Middle frontal gyrus (tissue), 1 donor: ENCODE results near the gene FNDC10.
"Not testable (repeated sequence)": the region's sequence is repeated elsewhere in the genome, so short reads cannot be mapped to it uniquely, and the experiment has no call there.

Experiments
- DNase-seq: peaks from one replicate; pipeline ENCODE4 v3.0.0-alpha.2; 2015; ENCODE audit warnings: low spot score; ENCODE audit errors: extremely low spot score

FNDC10 gene

DNA sequence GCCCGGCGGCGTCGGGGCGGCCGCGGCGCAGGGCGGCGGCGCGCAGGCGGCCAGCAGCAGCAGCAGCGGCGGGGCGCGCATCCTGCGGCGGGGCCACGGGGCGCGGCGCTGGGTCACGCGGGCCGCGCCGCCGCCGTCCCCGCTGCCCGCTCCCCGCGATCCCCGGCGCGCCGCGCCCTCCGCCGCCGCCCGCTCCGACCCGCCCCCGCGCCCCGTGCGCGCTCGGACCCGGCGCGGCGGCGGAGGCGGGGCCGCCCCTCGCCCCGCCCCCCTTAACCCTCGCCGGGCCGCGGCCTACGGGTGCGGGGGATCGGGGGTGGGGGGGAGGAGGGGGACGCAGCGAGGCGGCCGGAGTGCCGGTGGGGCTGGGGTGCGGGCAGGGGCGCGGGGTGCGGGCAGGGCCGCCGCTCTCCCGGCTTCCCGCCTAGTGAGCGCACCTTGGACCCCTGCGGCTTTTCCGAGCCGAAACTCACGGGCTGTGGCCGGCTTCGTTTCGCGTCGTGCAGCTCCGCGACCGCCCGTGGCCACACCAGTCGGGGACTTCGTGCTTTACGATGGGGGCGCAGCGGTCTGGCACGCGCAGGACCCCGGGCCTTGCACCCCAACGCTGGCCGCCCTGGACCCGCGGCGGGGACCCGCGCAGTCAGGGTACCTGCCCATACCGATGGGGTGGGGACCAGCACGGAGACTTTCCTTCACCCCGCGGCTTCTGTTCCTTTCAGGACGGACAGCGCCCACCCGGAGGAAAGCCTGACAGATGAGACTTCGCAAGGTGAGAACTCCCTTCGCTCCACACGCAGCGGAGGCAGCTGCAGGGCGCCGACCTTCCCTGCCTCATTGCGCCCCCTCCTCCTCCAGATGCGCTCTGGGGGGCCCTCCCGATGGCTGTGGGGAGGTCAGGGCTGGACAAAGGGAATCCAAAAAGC is at the start of gene FNDC10:
Gene FNDC10 (minus strand): TSS at position 201 of the 926 bp plus-strand sequence. CDS start 120 bp downstream, at position 81.
- no peak for DNase-seq

DNA sequence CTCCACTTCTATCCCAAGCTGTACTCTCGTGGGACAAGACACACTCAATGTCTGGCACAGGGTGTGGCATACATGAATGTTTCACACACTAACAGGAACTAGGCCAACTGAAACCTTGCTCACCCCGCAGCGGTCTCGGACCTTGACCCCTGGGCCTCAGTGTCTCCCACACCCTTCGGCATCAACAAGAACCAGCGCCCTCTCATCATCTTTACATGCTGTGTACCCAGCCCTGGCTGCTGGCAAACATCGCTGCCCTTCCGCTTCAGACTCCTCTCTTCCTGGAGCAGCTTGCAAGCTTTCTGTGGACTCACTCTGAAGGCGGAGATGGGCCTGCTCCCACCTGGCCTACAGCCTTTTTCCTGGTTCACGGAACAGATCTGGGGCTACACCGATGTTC is 48.3 kb upstream of the FNDC10 start:
- DNase-seq = not testable (repeated sequence)

DNA sequence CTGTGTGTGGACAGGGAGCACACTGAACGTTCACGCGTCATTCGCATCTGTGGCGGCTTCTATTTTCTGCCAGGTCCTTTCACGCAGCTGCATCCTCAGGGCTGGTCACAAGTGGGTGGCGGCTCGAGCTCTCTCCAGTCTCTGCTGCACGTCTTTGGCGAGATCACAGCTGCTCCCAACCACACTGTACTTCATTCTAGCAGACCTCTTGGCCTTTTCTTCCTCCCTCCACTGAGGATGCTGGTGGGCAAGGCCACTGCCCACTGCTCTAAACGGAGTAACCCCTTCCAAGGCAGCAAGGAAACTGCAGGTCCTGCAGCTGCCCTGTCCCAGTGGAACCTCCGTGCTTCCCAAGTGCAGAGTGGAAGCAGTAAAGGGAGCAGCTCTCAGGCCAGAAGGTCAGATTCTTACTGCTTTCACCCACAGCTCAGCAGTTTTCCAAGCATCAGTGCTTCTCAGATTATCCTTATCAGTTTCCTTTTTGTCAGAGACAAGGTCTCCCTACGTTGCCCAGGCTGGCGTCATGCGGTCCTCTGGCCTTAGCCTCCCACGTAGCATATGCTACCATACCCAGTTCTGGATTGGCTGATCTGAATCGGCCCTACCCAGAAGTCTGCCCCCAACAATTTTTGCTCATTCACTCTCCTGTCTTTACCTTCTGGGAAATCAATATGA is 47.8 kb upstream of the FNDC10 start:
- not testable (repeated sequence) for DNase-seq

DNA sequence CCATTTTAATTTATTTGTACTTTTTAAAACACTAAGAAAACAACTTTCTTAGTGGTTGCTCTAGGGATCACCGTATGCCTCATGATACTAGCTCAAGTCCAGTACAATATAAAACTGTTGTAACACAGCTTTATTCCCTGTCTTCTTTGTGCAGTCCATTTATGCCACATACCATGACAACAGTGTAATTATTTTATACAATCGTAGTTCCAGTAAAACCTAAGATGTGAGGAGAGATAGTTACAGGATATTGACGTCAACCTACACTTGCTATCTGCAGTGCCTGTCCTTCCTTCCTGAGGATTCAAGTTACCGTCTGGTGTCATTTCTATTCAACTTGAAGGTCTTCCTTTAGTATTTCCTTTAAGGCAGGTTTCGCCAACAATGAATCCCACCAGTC is 46.4 kb upstream of the FNDC10 start:
- not testable (repeated sequence) for DNase-seq

- DNase-seq = not testable (repeated sequence)
Measured at GRCh38 chr1:1640711-1641461, 41.0 kb upstream of the FNDC10 start.

DNA sequence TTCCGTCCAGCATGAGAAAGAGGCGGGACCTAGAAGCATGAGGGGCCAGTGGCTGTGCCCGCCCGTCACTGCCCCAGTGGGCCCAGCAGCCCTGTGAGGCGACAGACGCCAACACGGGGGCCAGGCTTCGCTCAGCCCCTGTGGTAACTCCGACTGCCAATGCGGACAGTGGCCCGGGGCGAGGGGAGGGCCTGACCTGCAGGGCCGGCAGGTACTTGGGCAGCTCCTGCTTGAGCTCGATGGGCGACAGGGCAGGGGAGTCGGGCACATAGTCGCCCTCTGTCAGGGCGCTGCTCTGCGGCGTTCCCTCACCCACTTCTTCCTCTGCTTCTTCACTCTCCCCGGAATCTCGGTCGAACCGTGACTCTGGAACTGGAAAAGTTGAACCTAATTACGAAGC is 40.1 kb upstream of the FNDC10 start:
- not testable (repeated sequence) for DNase-seq

DNA sequence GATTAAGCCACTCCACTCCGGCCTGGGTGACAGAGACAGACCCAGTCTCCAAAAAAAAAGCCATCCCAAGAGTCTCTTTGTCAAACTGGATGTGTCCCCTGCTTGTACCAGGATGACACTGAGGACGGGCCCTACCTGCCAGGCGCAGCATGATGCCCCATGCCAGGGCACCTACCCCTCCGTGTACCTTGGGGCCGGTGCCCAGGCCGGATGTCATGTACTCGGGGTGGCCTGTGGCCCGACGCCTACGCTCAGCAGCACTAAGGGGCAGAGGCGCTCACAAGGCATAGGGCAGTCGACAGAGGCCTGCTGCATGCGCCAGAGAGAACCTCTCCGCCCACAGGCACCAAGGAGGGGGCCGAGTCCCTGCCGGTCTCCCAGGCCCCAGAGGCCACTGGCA is 39.4 kb upstream of the FNDC10 start:
- DNase-seq = not testable (repeated sequence)

DNA sequence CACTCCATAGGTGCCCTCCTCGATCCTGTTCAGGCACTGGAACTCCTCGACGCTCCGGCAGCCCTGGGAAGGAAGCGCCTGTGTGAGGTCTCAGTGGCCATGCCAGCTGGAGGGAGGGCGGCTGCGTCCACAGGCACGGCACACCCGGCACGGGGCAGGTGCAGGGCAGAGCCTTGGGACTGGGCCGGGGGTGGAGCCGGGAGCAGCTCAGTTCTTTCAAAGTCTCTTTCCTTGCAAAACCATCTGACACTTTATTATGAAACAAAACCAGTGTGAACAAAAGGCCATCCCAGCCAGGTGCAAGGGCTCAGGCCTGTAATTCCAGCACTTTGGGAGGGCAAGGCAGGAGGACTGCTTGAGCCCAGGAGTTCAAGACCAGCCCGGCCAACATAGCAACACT is 38.6 kb upstream of the FNDC10 start:
- DNase-seq = not testable (repeated sequence)

DNA sequence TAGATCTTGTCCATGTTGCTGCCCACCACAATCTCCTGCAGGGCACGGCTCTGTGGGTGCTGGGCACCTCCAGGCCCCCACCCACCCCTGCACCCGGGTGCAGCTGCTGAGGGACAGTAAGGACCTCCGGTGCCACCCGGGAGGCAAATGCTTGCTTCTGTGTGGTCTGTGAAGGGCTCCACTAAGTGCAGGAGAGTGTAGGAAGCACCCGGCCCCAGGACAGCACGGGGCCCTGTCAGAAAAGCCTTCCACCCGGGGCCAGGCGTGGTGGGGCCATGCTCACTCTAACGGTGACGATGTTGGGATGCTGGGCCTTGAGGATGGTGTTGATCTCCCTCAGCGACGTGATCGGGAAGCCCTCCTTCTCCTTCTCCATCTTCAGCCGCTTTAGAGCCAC is 37.5 kb upstream of the FNDC10 start:
- not testable (repeated sequence) for DNase-seq

DNA sequence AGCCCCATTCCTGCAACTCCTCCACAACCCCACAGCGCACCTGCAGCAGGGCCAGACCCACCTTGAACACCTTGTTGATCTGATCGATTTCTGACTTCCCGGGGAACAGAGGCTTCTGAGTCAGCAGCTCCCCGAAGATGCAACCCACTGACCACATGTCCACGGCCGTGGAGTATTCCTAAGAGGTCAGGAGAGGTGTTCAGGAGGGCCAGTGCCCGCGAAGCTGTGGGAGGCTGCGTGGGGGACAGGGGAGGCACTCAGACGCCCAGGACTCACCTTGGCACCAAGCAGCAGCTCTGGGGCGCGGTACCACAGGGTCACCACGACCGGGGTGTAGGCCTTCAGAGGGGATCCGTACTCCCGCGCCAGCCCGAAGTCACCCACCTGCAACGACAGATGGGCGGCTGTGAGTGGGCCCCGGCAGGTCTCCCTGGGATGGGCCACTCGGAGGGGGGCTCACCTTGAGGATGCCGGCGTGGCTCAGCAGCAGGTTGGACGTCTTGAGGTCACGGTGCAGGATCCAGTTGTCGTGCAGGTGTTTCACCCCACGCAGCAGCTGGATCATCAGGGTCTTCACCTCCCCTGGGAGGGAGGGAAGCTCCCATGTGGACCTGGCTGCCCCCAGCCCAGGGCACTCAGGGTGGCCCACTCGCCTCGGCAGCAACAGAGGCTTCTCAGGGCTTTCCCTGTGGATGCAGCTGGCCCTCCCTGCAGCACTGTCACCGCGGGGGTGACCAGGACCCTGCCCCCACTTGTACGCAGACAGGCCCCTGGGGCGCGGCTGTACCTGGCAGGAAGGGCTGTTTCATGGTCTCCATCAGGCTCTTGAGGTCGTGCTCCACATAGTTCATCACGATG is 36.9 kb upstream of the FNDC10 start:
- not testable (repeated sequence) for DNase-seq

GRCh38 chr1:1634613-1635012 is 34.7 kb upstream of the FNDC10 start:
- DNase-seq = not testable (repeated sequence)

DNA sequence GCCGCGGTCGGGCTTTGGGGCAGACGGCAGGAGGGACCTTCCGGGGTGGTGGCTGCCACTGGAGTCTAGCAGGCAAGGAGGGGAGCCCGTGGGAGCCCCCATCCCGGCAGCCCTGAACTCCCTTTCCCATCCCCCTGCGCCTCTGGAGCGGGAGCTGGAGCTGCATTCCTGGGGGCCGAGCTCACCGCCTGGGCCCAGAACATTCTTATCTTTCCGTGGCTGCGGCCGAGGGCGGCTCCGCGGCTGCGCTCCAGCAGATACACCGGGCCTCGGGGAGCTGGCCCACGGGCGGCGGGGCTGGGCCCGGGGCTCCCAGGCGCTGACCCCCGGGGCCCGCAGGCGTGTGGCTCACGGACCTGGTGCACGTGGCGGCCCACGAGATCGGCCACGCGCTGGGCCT is 33.5 kb upstream of the FNDC10 start:
- not testable (repeated sequence) for DNase-seq

DNA sequence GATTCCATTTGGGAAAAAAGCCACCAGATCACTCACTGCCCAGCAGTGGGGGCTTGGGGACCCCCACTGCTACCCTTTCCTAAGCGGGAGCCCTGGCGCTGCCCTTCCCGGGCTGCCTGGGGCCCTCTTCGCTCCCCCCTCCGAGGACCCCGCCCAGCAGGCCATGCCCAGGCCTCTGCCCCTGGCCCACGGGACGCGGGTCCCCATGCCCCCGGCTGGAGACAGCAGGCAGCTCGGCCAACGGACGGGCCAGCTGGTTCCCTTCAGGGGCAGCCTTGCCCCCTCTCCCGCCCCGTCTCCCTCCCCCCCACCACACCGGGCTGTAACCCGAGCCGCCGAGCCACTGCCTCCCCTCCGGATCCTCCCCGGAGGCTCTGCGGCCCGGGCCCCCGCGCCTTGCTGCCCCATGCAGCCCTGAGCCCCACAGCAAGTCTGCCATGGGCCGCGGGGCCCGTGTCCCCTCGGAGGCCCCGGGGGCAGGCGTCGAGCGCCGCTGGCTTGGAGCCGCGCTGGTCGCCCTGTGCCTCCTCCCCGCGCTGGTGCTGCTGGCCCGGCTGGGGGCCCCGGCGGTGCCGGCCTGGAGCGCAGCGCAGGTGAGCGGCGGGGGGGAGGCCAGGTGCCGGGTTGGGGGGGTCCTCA is 32.0 kb upstream of the FNDC10 start, which contains the start of gene MMP23B:
Gene MMP23B (plus strand): TSS at position 392 of the 639 bp plus-strand sequence. CDS start 46 bp downstream, at position 438.
- DNase-seq = no peak

- DNase-seq = no peak
Measured at GRCh38 chr1:1630965-1631781, 31.2 kb upstream of the FNDC10 start.

DNA sequence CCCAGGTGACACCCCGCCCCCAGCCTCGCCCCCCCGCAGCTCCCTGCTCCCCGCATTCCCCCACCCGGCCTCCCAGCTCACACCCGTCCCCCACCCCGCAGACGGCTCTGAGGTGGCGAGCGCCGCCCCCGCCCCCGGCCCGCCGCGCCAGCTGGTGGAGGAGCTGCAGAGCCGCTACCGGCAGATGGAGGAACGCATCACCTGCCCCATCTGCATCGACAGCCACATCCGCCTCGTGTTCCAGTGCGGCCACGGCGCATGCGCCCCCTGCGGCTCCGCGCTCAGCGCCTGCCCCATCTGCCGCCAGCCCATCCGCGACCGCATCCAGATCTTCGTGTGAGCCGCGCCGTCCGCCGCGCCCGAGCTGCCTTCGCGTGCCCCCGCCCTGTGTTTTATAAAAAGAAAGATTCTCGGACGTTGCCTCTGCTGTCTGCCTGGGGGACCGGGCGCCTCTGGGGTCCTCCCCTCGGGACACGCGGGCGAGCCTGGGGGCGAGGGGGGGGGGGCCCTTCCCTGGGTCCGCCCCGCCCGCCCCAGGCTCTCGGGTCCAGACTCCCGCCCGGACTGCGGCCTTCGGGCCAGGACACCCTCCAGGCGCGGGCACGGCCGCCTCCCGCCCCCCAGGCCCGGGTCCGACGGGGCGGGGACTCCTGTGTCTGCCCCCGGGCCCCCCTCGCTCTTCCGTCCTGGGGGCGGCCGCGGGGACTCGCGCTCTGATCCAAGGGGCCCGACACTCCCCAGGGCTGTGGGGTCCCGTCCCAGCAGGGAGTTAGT is 30.4 kb upstream of the FNDC10 start:
- no peak for DNase-seq

GRCh38 chr1:1629430-1630190 is 29.7 kb upstream of the FNDC10 start:
- no peak for DNase-seq

DNA sequence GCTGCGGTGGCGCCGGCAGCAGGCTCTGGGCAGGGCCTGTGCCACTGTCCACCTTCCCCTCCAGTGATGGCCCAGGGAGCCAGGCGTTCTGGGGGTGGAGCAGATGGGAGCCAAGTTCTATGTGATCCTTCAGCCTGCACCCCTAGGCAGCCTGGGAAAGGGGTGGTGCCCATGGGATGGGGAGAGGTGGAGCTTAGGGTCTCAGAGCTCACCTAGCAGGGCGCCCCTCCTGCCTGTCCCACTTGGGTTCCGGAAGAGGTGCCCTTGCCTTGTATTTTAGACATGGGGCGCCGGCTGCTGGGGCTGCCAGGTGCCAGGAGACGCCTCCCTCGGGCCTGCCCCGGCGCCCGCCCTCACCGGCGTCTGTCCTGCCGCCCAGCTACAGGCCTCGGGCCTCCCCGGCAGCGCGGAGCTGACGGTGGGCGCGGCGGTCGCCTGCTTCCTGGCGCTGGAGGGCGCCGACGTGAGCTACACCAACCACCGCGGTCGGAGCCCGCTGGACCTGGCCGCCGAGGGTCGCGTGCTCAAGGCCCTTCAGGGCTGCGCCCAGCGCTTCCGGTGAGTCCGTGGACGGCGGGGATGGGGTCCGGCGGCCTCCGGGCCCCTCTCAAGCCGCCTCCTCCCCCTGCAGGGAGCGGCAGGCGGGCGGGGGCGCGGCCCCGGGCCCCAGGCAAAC is 29.0 kb upstream of the FNDC10 start:
- no peak for DNase-seq
